HepG2 (cell line): ENCODE data around the gene NEURL2. TPM values are rescaled to one million over a fixed set of nuclear protein-coding genes. Genes with fewer than 3 reads are reported as not detected.

ENCODE experiments used
- ATAC-seq: fragments of 200-7000 bp; cut with Tn5 transposase; 3 replicates; pipeline ENCODE4 v1.9.1; 2020; ENCODE audit warnings: mild to moderate bottlenecking, moderate library complexity
- BruUV-seq: library from RNA; stranded (reverse); fragments of 400-500 nt; replicated peaks from 2 replicates; lab custom pipeline; 2021; lab: Mats Ljungman, UMichigan
- CTCF ChIA-PET: fragments of 300-600 bp; formaldehyde crosslinking; extraction: SDS; loops from one replicate; lab custom pipeline; 2021; ENCODE audit warnings: low total read pairs, inconsistent platforms, low intra/inter-chr PET ratio; lab: Yijun Ruan, JAX
- POLR2A ChIA-PET: fragments of 350-600 bp; sonication (Branson Sonifier 250); formaldehyde crosslinking; loops from one replicate; lab custom pipeline; 2020; ENCODE audit warnings: antibody characterized with exemption, inconsistent platforms; lab: Yijun Ruan, JAX
- DNase-seq: peaks from one replicate; pipeline ENCODE4 v3.0.0-alpha.2; 2015; ENCODE audit warnings: low spot score
- FAIRE-seq: peaks from 3 replicates; lab custom pipeline; 2011; peaks lifted over from hg19 to GRCh38; lab: Jason Lieb, UNC
- H2AFZ ChIP-seq: one replicate; pipeline ENCODE4 v1.6.1; 2011; ENCODE audit warnings: low read length, inconsistent platforms
- H3K27ac ChIP-seq: fragments of 300-600 bp; 3 replicates; pipeline ENCODE4 v1.8.0; 2011; ENCODE audit warnings: mixed run types, mild to moderate bottlenecking, mixed read lengths, low read length, inconsistent platforms; ENCODE audit not compliant: insufficient read depth; ENCODE audit errors: extremely low read length
- H3K27me3 ChIP-seq, 2 experiments: fragments of 200-600 bp in 1 of 2; 2 replicates in 1 of 2; 3 replicates in 1 of 2; pipeline versions ENCODE4 v1.6.0 to v1.8.0; 2011; ENCODE audit warnings: low read length in 2 of 2, mild to moderate bottlenecking in 2 of 2, moderate library complexity in 2 of 2, inconsistent platforms in 1 of 2; ENCODE audit not compliant: insufficient read depth in 2 of 2, control insufficient read depth in 1 of 2
- H3K36me3 ChIP-seq, 2 experiments: fragments of 200-600 bp in 1 of 2; replicated peaks in 1 of 2; 2 replicates in 1 of 2; 3 replicates in 1 of 2; pipeline versions ENCODE4 v1.5.1 to v1.8.0; 2011; ENCODE audit warnings: low read length in 2 of 2, inconsistent platforms in 1 of 2; ENCODE audit not compliant: insufficient read depth in 2 of 2, control insufficient read depth in 1 of 2
- H3K4me1 ChIP-seq: 2 replicates; pipeline ENCODE4 v1.5.1; 2012; ENCODE audit warnings: low read length, inconsistent platforms; ENCODE audit not compliant: insufficient read depth
- H3K4me2 ChIP-seq: 2 replicates; pipeline ENCODE4 v1.6.0; 2011; ENCODE audit warnings: low read depth, low read length, inconsistent platforms
- H3K4me3 ChIP-seq, 3 experiments: fragments of 200-600 bp in 1 of 3; sonication (generic), shearing (Covaris generic) in 1 of 3; replicated peaks in 1 of 3; 2 replicates each; pipeline ENCODE4 v1.5.1; 2011 to 2016; ENCODE audit warnings: low read length in 3 of 3, inconsistent platforms in 2 of 3, low read depth in 2 of 3, mild to moderate bottlenecking in 2 of 3, control low read depth in 1 of 3, mixed read lengths in 1 of 3; ENCODE audit not compliant: insufficient read depth in 1 of 3
- H3K79me2 ChIP-seq: one replicate; pipeline ENCODE4 v1.6.1; 2011; ENCODE audit warnings: low read length, inconsistent platforms; ENCODE audit not compliant: insufficient read depth
- H3K9ac ChIP-seq: 2 replicates; pipeline ENCODE4 v1.6.0; 2011; ENCODE audit warnings: mild to moderate bottlenecking, low read depth, low read length, inconsistent platforms; ENCODE audit not compliant: insufficient read depth
- H3K9me3 ChIP-seq: 2 replicates; pipeline ENCODE4 v1.5.1; 2012; ENCODE audit warnings: mild to moderate bottlenecking, low read length
- H4K20me1 ChIP-seq: 2 replicates; pipeline ENCODE4 v1.6.0; 2011; ENCODE audit warnings: inconsistent platforms, mild to moderate bottlenecking, low read length, moderate library complexity; ENCODE audit not compliant: insufficient read depth
- WGBS: methylation state at CpG from one replicate; pipeline ENCODE4 v1.1.6; 2017; ENCODE audit warnings: low lambda C conversion rate; 5-methylcytosine and 5-hydroxymethylcytosine counted together
- in situ Hi-C: cut with HindIII; loops from 2 replicates; pipeline ENCODE4 v1.10.0; 2017; ENCODE audit warnings: low pct_unique_long_range_greater_than_20kb; ENCODE audit not compliant: extremely low pct_ligation_motif_present
- intact Hi-C: fragments of 100-400 bp; cut with micrococcal nuclease; formaldehyde crosslinking; loops from one replicate; pipeline ENCODE4 v1.10.0; 2022; ENCODE audit not compliant: unreplicated experiment
- polyA plus RNA-seq, 8 experiments: library from polyadenylated mRNA; depleted of rRNA in 3 of 8; stranded (reverse) in 7 of 8; unstranded in 1 of 8; fragments of >200 nt; fragmentation: Illumina TruSeq in 4 of 8; extraction: Trizol in 4 of 8; gene quantifications; 2 replicates each; pipeline versions ENCODE4 v1.2.1 to v1.2.3, GENCODE V29; 2011 to 2016; ENCODE audit warnings: low read depth in 4 of 8, missing spikeins in 1 of 8, mixed read lengths in 1 of 8; ENCODE audit not compliant: insufficient read depth in 1 of 8
- total RNA-seq, 5 experiments: library from RNA; depleted of rRNA; stranded (reverse); fragments of >200 nt; fragmentation: Illumina TruSeq; extraction: Trizol; gene quantifications; 2 replicates each; pipeline ENCODE4 v1.2.3, GENCODE V29; 2016; ENCODE audit warnings: low read depth in 1 of 5
- TF ChIP-seq, protein P1 (sequence below): sonication (generic); formaldehyde crosslinking; IDR thresholded peaks from 2 replicates; pipeline ENCODE4 v1.4.0; 2020; ENCODE audit warnings: missing genetic modification reagents, borderline replicate concordance
- TF ChIP-seq, protein P2 (sequence below): sonication (generic); formaldehyde crosslinking; IDR thresholded peaks from 2 replicates; pipeline ENCODE4 v1.8.0; 2022; ENCODE audit warnings: low read depth, missing genetic modification reagents
- TF ChIP-seq, protein P3 (sequence below): sonication (generic); formaldehyde crosslinking; IDR thresholded peaks from 2 replicates; pipeline ENCODE4 v1.4.0; 2020; ENCODE audit warnings: missing genetic modification reagents

Gene NEURL2
- total and polyA plus RNA-seq, 2 of the 13 experiments (the other 11 are each of a cell fraction or from before 2014, with no cell fraction given), result 7.2 to 9.7 TPM

DNA sequence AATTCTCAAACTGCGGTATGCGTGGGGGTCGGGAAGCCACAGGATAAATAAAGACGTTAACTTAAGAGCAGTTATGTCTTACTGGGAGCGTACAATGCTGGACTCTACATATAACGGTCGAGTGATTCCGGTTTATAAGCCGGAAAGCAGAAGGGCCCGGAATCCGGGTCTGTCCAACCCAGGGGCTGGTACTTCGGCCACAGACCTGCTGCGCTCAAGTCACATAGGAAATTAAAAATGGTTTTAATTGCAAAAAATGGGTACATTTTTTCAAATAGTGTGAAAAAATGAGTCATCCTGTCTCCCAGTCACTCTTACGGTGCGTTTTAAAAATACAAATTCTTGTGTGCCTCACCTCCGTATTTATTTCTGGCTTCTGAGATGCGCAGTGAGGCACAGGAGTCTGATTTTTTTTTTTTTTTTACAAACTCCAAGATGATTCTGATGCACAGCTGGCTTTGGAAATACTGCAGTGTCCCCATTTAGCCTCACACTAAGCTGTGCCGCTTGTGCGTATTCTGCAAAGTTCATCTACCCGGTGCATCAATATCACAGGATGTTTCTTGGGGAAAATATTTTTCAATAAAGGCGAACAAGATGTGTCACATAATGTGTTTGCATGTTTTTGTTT is 44.5 kb upstream of the NEURL2 start (continued):
- TF ChIP-seq, protein P1, sequence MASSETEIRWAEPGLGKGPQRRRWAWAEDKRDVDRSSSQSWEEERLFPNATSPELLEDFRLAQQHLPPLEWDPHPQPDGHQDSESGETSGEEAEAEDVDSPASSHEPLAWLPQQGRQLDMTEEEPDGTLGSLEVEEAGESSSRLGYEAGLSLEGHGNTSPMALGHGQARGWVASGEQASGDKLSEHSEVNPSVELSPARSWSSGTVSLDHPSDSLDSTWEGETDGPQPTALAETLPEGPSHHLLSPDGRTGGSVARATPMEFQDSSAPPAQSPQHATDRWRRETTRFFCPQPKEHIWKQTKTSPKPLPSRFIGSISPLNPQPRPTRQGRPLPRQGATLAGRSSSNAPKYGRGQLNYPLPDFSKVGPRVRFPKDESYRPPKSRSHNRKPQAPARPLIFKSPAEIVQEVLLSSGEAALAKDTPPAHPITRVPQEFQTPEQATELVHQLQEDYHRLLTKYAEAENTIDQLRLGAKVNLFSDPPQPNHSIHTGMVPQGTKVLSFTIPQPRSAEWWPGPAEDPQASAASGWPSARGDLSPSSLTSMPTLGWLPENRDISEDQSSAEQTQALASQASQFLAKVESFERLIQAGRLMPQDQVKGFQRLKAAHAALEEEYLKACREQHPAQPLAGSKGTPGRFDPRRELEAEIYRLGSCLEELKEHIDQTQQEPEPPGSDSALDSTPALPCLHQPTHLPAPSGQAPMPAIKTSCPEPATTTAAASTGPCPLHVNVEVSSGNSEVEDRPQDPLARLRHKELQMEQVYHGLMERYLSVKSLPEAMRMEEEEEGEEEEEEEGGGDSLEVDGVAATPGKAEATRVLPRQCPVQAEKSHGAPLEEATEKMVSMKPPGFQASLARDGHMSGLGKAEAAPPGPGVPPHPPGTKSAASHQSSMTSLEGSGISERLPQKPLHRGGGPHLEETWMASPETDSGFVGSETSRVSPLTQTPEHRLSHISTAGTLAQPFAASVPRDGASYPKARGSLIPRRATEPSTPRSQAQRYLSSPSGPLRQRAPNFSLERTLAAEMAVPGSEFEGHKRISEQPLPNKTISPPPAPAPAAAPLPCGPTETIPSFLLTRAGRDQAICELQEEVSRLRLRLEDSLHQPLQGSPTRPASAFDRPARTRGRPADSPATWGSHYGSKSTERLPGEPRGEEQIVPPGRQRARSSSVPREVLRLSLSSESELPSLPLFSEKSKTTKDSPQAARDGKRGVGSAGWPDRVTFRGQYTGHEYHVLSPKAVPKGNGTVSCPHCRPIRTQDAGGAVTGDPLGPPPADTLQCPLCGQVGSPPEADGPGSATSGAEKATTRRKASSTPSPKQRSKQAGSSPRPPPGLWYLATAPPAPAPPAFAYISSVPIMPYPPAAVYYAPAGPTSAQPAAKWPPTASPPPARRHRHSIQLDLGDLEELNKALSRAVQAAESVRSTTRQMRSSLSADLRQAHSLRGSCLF, result peak; percentile 75; the same call in 1 of the 2 replicates

DNA sequence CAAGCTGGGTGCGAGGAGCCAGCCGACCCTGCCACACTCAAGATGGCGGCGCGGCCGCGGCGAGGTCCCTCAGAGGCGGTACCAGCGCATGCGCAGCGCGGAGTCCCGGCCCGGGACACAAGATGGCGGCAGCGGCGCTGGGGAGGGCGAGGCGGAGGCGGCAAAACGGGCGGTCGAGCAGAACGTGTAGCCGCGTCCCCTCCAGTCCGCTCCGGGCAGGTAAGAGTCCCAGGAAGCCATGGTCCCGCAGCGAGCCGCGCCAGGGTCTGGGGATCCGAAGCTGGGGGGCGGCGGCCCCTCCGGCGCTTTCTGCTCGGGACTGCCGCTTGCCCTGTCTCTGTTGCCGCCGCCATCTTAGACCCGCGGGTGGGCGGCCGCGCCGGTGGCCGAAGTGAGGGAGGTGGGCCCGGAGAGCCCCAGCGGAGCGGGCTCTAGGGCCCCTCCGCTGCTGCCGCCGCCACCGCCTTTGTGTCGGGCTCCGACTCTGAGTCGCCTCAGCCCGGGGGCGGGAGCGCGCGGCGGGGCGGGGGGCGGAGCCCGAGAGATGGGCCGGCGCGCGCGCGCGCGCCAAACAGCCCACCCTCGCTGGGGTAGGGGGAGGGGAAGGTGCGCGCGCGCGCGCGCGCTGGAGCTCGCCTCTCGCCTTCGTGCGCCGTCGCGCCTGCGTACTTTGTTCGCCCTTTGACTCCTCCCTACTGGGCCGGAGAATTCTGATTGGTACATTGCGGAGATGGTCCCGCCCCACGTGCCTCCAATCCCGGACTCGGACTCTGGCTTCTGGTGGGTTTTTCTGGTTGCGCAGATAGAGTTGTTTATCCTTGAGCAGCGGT is 43.8 kb upstream of the NEURL2 start, which contains the start of gene PCIF1:
TSS of gene PCIF1 (plus strand) at position 98 of the 830 bp plus-strand sequence. CDS start 4,317 bp downstream, outside the sequence.
- Histone ChIP-seq H3K27me3 (no peaks in the 10 kb centered on the region; a peak in 1 of 5 replicates), H2AFZ (peak within 1 kb of the TSS; percentile 62), H3K36me3 (peaks cover 25 to 28% of the 10 kb centered on the region in 2 experiments; a peak in 4 of 5 replicates), H3K27ac (peak within 1 kb of the TSS; percentile 97), H4K20me1 (no peaks in the 10 kb centered on the region), H3K4me3 (peak within 1 kb of the TSS; percentile 92 to 97 (median 95)), H3K4me2 (peak within 1 kb of the TSS; percentile 97), H3K9ac (peak within 1 kb of the TSS; percentile 100), H3K4me1 (peaks cover 54% of the 10 kb centered on the region), H3K9me3 (no peaks in the 10 kb centered on the region), H3K79me2 (peaks cover 24% of the 10 kb centered on the region)
- CTCF ChIA-PET, result interaction anchor here (0.9 kb wide), 1 partner anchor 28 kb away, joined by 3 read pairs; no protein-coding TSS in a partner anchor
- peak; percentile 98 for DNase-seq
- intact Hi-C loops (loop anchor here (2.0 to 5.0 kb wide), 4 partner anchors 38 to 102 kb away; partner anchors contain the start of genes ACOT8, CTSA, NEURL2 and SNX21), in situ Hi-C loops (loop anchor here (5.0 kb wide), 1 partner anchor 42 kb away; the partner anchor contains the start of genes CTSA and NEURL2)
- WGBS, result under 1% methylated on average over 51 of the region's 102 CpGs
- no TSS peak for BruUV-seq
- ATAC-seq, result peak; percentile 72
- peak; percentile 84 for FAIRE-seq
- POLR2A ChIA-PET, result interaction anchor here (0.6 to 5.9 kb wide), 40 partner anchors 8 to 739 kb away, joined by 3 to 201 read pairs (median 5); partner anchors contain the start of genes ACOT8, CTSA, DNTTIP1 and NEURL2
- TF ChIP-seq, protein P1, result 0 out of 2 replicates have a peak, but pooled peaks have one; percentile 87
- TF ChIP-seq, protein P2, sequence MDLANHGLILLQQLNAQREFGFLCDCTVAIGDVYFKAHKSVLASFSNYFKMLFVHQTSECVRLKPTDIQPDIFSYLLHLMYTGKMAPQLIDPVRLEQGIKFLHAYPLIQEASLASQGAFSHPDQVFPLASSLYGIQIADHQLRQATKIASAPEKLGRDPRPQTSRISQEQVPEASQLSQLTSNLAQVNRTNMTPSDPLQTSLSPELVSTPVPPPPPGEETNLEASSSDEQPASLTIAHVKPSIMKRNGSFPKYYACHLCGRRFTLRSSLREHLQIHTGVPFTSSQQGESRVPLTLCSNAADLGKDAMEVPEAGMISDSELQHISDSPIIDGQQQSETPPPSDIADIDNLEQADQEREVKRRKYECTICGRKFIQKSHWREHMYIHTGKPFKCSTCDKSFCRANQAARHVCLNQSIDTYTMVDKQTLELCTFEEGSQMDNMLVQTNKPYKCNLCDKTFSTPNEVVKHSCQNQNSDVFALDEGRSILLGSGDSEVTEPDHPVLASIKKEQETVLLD (CRISPR knock-in tag), result peak; percentile 81
- TF ChIP-seq, protein P3, sequence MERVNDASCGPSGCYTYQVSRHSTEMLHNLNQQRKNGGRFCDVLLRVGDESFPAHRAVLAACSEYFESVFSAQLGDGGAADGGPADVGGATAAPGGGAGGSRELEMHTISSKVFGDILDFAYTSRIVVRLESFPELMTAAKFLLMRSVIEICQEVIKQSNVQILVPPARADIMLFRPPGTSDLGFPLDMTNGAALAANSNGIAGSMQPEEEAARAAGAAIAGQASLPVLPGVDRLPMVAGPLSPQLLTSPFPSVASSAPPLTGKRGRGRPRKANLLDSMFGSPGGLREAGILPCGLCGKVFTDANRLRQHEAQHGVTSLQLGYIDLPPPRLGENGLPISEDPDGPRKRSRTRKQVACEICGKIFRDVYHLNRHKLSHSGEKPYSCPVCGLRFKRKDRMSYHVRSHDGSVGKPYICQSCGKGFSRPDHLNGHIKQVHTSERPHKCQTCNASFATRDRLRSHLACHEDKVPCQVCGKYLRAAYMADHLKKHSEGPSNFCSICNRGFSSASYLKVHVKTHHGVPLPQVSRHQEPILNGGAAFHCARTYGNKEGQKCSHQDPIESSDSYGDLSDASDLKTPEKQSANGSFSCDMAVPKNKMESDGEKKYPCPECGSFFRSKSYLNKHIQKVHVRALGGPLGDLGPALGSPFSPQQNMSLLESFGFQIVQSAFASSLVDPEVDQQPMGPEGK (CRISPR knock-in tag), result peak; percentile 73
